Measurements from ENCODE around the gene C16orf90.
"Not testable (repeated sequence)": the region's sequence is repeated elsewhere in the genome, so short reads cannot be mapped to it uniquely, and the experiment has no call there.

The C16orf90 gene

GRCh38 chr16:3485097-3485745 is 10.1 kb downstream of the C16orf90 start:
- DNase-seq (ENCODE audit: extremely low read depth in 1 of 2, low read depth in 1 of 2): no peak

GRCh38 chr16:3484318-3485096 is 10.8 kb downstream of the C16orf90 start:
- no peak for DNase-seq (ENCODE audit: extremely low read depth in 1 of 2, low read depth in 1 of 2)

- no peak for DNase-seq (ENCODE audit: extremely low read depth in 1 of 2, low read depth in 1 of 2)
These were observed 12.5 kb downstream of the C16orf90 start for GRCh38 chr16:3482659-3483241.

GRCh38 chr16:3481696-3482658 is 13.3 kb downstream of the C16orf90 start:
- no peak for DNase-seq (ENCODE audit: extremely low read depth in 1 of 2, low read depth in 1 of 2)

- no peak for DNase-seq (ENCODE audit: extremely low read depth in 1 of 2, low read depth in 1 of 2)
These were observed 14.2 kb downstream of the C16orf90 start for GRCh38 chr16:3480901-3481695.

GRCh38 chr16:3479654-3480216 is 15.6 kb downstream of the C16orf90 start:
- no peak for DNase-seq (ENCODE audit: extremely low read depth in 1 of 2, low read depth in 1 of 2)

- DNase-seq (ENCODE audit: extremely low read depth in 1 of 2, low read depth in 1 of 2): no peak
These were observed 16.9 kb downstream of the C16orf90 start for GRCh38 chr16:3478242-3478925.

- DNase-seq (ENCODE audit: extremely low read depth in 1 of 2, low read depth in 1 of 2): no peak
These were observed 18.9 kb downstream of the C16orf90 start for GRCh38 chr16:3476409-3476808.

GRCh38 chr16:3475604-3476375 is 19.5 kb downstream of the C16orf90 start:
- no peak for DNase-seq (ENCODE audit: extremely low read depth in 1 of 2, low read depth in 1 of 2)

GRCh38 chr16:3474870-3475269 is 20.4 kb downstream of the C16orf90 start:
- DNase-seq (ENCODE audit: extremely low read depth in 1 of 2, low read depth in 1 of 2): not testable (repeated sequence)

GRCh38 chr16:3474136-3474779 is 21.0 kb downstream of the C16orf90 start:
- no peak for DNase-seq (ENCODE audit: extremely low read depth in 1 of 2, low read depth in 1 of 2)

- DNase-seq (ENCODE audit: extremely low read depth in 1 of 2, low read depth in 1 of 2): not testable (repeated sequence)
These were observed 21.7 kb downstream of the C16orf90 start for GRCh38 chr16:3473596-3473943.

- no peak for DNase-seq (ENCODE audit: extremely low read depth in 1 of 2, low read depth in 1 of 2)
These were observed 22.3 kb downstream of the C16orf90 start for GRCh38 chr16:3472878-3473595.

- no peak for DNase-seq (ENCODE audit: extremely low read depth in 1 of 2, low read depth in 1 of 2)
These were observed 23.6 kb downstream of the C16orf90 start for GRCh38 chr16:3471518-3472176.

- no peak for DNase-seq (ENCODE audit: extremely low read depth in 1 of 2, low read depth in 1 of 2)
These were observed 24.6 kb downstream of the C16orf90 start for GRCh38 chr16:3470723-3471122.

GRCh38 chr16:3469736-3470135 is 25.6 kb downstream of the C16orf90 start:
- no peak for DNase-seq (ENCODE audit: extremely low read depth in 1 of 2, low read depth in 1 of 2)

- DNase-seq (ENCODE audit: extremely low read depth in 1 of 2, low read depth in 1 of 2): no peak
These were observed 26.8 kb downstream of the C16orf90 start for GRCh38 chr16:3468501-3468900.

Measured in activated CD8-positive, alpha-beta memory T cell treated with anti-CD3 and anti-CD28 coated beads for 1 hour (primary cell).